Stimulated activated CD8-positive, alpha-beta memory T cell treated with anti-CD3 and anti-CD28 coated beads, Interleukin-7, amount 100 ng/mL, for 48 hours (primary cell): ENCODE measurements around the gene CCT8L2.
"Not testable (repeated sequence)": the region's sequence is repeated elsewhere in the genome, so short reads cannot be mapped to it uniquely, and the experiment has no call there.

ENCODE experiments used
- DNase-seq, 2 donors: peaks; one replicate each; pipeline ENCODE4 v3.0.0-alpha.2; 2020; ENCODE audit warnings: low read depth in 1 of 2; ENCODE audit errors: extremely low read depth in 1 of 2

CCT8L2 gene

DNA sequence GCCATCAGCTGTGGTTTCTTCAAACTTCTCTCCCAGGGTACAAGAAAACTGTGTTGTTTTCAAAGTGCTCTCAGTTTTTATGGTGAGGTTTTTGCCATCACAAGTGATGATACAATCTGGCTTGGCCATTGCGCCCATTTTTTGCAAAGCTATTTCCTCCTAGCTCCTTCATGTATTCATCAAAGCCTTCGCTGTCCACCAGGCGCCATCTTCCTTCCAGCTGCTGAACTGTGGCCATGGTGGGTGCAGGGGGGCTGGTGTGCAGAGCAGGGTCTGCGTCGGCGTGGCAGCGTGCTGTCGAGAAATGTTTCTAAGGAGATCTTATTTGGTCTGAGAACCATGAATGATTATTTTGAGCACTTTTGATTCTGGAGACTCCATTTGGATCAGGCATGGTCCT is 2.6 kb upstream of the CCT8L2 start:
- not testable (repeated sequence) for DNase-seq

DNA sequence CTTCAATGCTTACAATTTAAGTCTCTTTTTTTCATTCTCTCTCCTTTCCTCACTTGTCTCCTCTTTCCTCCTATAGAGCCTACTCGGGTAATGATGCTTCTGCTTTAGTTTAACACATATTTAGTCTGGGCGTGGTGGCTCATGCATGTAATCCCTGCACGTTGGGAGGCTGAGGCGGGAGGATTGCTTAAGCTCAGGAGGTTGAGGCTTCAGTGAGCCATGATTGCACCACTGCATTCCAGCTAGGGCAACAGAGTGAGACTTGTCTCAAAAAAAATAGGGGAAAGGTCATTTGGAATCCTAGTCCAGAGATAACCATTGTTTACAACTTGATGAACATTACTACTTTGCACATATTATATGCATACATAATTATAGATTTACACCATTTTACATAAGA is 1.4 kb upstream of the CCT8L2 start:
- no peak for DNase-seq

DNA sequence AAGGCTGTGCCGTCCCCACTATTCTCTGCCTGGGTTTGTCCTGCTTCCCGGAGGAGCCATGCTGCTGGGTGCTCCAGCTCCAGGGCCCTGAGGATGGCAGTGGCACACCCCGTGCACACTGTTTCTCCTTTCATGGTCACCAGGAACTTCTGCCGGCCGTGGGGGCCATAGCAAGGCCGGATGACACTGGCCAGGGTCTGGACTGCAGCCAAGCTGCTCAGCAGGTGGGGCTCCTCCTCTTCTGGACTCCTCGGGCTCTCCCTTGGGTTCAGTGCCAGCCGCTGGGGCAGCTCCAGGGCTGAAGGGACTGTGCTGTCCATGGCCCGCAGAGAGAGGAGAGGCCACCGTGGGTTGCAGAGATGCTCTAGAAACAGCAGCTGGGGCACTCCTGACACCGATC is 379 bp downstream of the CCT8L2 start:
- not testable (repeated sequence) for DNase-seq

DNA sequence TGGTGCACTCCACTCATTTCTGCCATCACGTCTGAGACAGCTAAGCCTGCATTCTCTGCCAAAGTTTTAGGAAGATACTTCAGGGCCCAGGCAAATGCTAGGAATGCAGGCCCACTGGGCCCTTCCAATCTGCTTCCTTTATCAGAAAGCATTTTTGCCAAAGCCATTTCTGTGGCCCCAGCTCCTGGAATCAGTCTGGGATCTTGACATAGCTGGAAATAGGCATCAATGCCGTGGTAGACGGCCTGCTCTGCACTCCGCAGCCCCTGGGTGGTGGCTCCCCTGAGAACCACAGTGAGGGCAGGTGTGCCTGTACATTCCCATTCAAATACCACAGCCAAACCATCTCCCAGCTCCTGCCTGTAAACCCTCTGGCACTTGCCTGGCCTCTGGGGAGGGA is 1.5 kb downstream of the CCT8L2 start:
- not testable (repeated sequence) for DNase-seq

DNA sequence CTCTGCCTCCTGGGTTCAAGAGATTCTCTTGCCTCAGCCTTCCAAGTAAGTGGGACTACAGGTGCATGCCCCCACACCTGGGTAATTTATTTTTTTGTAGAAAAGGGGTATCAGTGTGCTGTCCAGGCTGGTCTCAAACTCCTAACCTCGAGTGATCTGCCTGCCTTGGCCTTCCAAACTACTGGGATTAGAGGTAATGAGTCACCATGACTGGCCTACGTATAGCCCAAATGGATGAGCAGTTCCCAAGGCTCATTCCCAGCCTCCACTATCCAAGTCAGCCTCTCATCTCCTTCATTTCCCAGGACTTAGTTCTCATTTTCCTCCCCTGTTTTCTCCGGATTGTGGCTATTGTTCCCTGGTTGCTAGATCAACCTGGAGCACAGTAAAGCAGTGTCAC is 5.6 kb downstream of the CCT8L2 start:
- no peak for DNase-seq

DNA sequence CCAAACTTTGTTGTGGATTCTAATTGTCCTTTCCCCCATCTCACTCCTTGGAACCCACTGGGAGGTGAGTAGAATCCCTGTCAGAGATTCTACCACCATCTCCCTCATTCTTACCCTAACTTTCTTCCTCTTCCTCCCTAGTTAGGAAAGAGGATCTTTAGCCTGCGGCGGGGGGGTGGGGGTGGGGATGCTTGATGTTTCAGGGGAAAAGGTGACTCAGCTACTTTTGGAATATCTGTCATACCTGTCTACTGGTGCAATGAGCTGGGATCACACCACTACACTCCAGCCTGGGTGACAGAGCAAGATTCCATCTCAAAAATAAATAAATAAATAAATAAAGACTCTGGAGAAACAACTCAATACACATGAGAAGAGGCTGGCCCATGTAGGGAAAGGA is 6.4 kb downstream of the CCT8L2 start:
- no peak for DNase-seq

DNA sequence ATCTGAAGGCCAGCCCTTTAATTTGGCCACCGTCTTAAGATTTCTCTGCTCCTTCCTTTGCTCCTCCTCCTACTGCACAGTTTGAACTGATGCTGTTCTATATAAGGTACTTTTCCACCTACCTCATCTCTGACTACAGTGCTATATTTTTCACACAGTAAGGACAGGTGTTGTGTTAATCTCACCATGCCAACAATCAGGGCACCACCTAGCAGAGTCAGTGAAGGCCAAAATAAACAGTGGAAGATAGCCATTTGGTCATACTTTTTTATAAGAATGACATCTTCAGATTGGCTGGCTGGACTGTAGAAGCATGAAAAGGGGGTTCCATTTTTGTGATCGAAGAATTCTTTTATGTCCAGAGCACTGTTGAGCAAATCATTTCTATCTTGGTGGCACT is 11.7 kb downstream of the CCT8L2 start:
- DNase-seq: not testable (repeated sequence)

DNA sequence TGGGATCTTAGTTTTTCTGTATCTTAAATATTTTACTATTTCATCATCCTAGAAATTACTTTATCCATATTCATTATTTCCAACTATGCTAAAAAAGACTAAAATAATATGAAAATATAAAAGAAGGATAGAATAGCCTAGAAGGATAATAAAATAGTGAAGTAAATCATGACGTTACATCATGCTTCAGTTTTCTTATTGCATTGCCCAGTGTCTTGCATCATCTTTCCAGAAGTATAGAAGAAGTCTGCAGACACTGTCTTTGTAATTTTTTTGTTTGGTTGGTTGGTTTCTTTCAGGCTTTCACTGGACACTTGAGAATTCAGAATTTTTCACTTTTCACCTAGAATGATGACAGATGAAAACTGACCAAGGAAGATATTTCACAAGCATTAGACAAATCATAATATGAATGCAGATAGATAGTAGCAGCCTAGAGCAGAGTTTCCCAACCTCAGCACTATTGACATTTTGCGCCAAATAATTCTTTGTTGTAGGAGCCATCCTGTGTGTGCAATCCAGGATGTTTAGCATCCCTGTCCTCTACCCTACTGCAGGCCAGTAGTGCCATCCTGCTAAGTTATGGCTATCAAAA is 23.3 kb downstream of the CCT8L2 start:
- DNase-seq: not testable (repeated sequence)

DNA sequence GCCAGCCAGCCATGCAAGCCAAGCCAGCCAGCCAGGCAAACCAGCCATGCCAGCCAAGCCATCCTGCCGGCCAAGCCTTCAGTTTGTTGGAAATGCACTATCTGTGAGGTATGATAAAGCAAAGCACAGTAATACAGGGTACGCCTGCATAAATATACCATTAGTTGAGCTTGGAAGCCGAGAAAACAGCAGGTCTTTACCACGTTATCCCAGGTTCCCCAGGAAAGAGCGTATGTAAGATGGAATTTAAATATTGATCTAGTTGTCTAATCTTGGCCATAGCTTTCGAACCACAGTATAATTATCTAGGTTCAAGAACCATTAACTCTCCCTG is 24.2 kb downstream of the CCT8L2 start:
- no peak for DNase-seq

DNA sequence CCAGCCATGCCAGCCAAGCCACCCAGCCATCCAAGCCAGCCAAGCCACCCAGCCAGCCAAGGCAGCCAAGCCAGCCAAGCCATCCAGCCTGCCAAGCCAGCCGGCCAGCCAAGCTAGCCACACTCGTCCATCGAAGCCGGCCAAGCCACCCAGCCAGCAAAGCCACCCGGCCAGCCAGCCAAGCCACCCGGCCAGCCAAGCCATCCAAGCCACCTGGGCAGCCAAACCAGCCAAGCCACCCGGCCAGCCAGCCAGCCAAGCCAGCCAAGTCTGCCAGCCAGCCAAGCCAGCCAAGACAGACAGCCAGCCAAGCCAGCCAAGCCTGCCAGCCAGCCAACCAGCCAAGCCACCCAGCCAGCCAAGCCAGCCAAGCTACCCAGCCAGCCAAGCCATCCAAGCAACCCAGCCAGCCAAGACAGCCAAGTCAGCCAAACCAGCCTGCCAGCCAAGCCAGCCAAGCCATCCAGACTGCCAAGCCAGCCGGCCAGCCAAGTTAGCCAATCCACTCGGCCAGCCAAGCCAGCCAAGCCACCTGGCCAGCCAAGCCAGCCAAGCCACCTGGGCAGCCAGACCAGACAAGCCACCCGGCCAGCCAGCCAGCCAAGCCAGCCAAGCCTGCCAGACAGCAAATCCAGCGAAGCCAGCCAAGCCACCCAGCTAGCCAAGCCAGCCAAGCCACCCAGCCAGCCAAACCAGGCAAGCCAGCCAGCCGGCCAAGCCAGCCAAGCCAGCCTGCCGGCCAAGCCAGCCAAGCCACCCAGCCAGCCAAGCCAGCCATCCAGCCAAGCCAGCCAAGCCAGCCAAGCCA is 24.8 kb downstream of the CCT8L2 start:
- not testable (repeated sequence) for DNase-seq

DNA sequence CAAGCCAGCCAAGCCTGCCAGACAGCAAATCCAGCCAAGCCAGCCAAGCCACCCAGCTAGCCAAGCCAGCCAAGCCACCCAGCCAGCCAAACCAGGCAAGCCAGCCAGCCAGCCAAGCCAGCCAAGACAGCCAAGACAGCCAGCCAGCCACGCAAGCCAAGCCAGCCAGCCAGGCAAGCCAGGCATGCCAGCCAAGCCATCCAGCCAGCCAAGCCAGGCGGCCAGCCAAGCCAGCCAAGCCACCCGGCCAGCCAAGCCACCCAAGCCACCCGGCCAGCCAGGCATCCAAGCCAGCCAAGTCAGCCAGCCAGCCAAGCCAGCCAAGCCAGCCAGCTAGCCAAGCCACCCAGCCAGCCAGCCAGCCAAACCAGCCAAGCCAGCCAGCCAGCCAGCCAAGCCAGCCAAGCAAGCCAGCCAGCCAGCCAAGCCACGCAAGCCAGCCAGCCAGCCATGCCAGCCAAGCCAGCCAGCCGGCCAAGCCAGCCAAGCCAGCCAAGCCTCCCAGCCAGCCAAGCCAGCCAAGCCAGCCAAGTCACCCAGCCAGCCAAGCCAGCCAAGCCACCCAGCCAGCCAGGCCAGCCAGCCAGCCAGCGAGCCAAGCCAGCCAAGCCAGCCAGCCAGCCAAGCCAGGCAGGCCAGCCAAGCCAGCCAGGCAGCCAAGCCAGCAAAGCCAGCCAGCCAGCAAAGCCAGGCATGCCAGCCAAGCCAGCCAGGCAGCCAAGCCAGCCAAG is 26.0 kb downstream of the CCT8L2 start:
- not testable (repeated sequence) for DNase-seq

DNA sequence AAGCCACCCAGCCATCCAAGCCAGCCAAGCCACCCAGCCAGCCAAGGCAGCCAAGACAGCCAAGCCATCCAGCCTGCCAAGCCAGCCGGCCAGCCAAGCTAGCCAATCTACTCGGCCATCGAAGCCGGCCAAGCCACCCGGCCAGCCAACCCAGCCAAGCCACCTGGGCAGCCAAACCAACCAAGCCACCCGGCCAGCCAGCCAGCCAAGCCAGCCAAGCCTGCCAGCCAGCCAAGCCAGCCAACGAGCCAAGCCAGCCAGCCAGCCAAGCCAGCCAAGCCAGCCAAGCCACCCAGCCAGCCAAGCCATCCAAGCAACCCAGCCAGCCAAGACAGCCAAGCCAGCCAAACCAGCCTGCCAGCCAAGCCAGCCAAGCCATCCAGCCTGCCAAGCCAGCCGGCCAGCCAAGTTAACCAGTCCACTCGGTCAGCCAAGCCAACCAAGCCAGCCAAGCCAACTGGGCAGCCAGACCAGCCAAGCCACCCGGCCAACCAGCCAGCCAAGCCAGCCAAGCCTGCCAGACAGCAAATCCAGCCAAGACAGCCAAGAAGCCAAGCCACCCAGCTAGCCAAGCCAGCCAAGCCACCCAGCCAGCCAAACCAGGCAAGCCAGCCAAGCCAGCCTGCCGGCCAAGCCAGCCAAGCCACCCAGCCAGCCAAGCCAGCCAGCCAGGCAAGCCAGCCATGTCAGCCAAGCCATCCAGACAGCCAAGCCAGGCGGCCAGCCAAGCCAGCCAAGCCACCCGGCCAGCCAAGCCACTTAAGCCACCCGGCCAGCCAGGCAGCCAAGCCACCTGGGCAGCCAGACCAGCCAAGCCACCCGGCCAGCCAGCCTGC is 26.8 kb downstream of the CCT8L2 start:
- DNase-seq: not testable (repeated sequence)

DNA sequence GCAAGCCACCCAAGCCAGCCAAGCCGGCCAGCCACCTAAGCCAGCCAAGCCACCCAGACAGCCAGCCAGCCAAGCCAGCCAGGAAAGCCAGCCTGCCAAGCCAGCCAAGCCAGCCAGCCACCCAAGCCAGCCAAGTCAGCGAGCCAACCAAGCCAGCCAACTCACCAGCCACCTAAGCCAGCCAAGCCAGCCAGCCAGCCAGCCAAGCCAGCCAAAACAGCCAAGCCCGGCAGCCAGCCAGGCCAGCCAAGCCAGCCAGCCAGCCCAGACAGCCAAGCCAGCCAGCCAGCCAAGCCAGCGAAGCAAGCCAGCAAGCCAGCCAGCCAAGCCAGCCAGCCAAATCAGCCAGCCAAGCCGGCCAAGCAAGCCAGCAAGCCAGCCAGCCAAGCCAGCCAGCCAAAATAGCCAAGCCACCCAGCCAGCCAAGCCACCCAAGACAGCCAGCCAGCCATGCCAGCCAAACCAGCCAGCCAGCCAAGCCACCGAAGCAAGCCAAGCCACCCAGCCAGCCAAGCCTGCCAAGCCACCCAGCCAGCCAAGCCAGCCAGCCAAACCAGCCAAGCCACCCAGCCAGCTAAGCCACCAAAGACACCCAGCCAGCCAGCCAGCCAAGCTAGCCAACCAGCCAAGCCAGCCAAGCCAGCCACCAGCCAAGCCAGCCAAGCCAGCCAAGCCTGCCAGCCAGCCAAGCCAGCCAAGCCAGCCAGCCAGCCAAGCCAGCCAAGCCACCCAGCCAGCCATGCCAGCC is 27.6 kb downstream of the CCT8L2 start:
- not testable (repeated sequence) for DNase-seq

DNA sequence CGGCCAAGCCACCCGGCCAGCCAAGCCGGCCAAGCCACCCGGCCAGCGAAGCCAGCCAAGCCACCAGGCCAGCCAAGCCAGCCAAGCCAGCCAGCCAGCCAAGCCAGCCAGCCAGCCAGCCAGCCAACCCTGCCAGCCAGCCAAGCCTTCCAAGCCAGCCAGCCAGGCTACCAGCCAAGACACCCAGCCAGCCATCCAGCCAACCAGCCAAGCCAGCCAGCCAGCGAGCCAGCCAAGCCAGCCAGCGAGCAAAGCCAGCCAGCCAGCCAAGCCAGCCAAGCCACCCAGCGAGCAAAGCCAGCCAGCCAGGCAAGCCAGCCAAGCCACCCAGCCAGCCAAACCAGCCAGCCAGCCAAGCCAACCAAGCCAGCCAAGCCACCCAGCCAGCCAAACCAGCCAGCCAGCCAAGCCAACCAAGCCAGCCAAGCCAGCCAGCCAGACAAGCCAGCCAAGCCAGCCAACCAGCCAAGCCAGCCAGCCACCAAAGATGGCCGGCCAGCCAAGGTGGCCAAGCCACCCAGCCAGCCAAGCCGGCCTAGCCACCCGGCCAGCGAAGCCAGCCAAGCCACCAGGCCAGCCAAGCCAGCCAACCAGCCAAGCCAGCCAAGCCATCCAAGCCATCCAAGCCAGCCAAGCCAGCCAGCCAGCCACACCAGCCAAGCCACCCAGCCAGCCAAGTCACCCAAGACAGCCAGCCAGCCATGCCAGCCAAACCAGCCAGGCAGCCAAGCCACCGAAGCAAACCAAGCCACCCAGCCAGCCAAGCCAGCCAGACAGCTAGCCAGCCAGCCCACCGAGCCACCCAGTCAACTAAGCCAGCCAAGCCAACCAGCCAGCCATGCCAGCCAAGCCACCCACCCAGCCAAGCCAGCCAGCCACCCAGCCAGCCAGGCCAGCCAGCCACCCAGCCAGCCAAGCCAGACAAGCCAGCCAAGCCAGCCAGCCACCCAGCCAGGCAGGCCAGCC is 28.8 kb downstream of the CCT8L2 start:
- no peak for DNase-seq

DNA sequence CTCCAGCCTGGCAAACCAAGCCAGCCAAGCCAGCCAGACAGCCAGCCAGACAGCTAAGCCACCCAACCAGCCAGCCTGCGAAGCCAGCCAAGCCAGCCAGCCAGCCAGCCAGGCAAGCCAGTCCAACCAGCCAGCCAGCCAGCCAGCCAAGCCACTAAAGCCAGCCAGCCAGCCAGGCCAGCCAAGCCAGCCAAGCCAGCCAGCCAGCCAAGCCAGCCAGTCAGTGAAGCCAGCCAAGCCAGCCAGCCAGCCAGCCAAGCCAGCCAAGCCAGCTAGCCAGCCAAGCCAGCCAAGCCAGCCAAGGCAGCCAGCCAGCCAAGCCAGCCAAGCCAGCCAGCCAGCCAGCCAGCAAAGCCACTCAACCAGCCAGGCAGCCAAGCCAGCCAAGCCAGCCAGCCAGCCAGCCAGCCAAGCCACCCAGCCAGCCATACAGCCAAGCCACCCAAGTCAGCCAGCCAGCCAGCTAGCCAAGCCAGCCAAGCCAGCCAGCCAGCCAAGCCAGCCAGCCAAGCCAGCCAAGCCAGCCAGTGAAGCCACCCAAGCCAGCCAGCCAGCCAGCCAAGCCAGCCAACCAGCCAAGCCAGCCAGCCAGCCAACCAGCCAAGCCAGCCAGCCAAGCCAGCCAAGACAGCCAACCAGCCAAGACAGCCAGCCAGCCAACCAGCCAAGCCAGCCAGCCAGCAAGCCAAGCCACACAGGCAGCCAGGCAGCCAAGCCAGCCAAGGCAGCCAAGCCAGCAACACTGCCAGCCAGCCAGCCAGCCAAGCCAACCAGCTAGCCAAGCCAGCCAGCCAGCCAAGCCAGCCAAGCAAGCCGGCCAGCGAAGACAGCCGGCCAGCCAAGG is 29.7 kb downstream of the CCT8L2 start:
- no peak for DNase-seq

DNA sequence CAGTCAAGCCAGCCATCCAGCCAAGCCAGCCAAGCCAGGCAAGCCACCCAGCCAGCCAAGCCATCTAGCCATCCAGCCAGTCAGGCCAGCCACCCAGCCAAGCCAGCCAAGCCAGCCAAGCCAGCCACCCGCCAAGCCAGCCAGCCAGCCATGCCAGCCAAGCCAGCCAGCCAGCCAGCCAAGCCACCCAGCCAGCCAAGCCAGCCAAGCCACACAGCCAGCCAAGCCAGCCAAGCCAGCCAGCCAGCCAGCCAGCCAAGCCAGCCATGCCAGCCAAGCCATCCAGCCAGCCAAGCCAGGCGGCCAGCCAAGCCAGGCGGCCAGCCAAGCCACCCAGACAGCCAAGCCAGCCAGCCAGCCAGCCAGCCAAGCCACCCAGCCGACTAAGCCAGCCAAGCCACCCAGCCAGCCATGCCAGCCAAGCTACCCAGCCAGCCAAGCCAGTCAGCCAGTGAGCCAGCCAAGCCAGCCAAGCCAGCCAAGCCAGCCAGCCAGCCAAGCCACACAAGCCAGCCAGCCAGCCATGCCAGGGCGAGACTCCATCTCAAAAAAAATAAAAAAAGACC is 31.4 kb downstream of the CCT8L2 start:
- DNase-seq: not testable (repeated sequence)

DNA sequence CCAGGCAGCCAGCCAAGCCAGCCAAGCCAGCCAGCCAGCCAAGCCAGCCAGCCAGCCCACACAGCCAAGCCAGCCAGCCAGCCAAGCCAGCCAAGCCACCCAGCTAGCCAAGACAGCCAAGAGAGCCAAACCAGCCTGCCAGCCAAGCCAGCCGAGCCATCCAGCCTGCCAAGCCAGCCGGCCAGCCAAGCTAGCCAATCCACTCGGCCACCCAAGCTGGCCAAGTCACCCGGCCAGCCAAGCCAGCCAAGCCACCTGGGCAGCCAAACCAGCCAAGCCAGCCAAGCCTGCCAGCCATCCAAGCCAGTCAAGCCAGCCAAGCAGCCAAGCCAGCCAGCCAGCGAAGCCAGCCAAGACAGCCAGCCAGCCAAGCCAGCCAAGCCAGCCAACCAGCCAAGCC is 32.0 kb downstream of the CCT8L2 start:
- not testable (repeated sequence) for DNase-seq

DNA sequence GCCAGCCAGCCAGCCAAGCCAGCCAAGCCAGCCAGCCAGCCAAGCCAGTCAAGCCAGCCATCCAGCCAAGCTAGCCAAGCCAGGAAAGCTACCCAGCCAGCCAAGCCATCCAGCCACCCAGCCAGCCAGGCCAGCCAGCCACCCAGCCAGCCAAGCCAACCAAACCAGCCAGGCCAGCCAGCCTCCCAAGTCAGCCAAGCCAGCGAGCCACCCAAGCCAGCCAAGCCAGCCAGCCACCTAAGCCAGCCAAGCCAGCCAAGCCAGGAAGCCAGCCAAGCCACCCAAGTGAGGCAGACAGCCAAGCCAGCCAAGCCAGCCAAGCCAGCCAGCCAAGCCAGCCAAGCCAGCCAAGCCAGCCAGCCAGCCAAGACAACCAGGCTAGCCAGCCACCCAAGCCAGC is 32.6 kb downstream of the CCT8L2 start:
- not testable (repeated sequence) for DNase-seq
